Measurements from ENCODE around the gene ERP44. TPM values are rescaled to one million over a fixed set of nuclear protein-coding genes. Genes with fewer than 3 reads are reported as not detected.

Gene ERP44
- total RNA-seq, 1 experiment from 2014 or later = 9.4 TPM

DNA sequence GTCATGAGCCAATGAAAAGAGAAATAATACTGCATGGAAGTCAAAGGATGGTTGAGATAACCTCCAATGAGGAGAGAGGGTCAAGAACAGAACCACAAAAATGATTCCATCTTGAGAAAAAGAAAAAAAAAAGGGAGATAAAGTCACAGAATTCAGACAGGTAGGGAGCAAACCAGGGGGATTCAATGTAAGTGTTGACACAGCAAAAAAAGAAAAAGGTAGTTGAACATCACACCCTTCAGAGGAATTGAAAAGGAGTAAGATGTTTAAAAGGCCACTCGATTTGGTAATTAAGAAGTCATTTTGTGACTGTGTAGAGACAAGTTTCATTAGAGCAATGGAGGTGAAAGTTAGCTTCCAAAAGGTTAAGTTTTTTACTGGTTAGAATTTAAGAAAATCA is 79.3 kb downstream of the ERP44 start:
- 0 out of 2 replicates have a peak, but pooled peaks cover 3% of the 10 kb centered on the region for H4K20me1 ChIP-seq (ENCODE audit: insufficient read depth)
- H3K9me3 ChIP-seq (ENCODE audit: control insufficient read depth in 1 of 2, insufficient read depth in 1 of 2, low read depth in 1 of 2, low read length in 2 of 2) = no peaks in the 10 kb centered on the region
- ChIA-PET RAD21 (ENCODE audit: low non-redundant PET in 1 of 2, low total read pairs in 2 of 2, uncharacterized antibody in 2 of 2, unreplicated experiment in 2 of 2) (no interaction called here), CTCF (no interaction called here), POLR2A (no interaction called here)
- H3K4me2 ChIP-seq (ENCODE audit: low read length) = no peak overlapping the region
- no peaks in the 10 kb centered on the region for H3K9me2 ChIP-seq (ENCODE audit: insufficient read depth)
- H2AFZ ChIP-seq (ENCODE audit: low read depth, low read length, poor library complexity, severe bottlenecking) = no peak overlapping the region
- no peak overlapping the region for H3K27ac ChIP-seq (ENCODE audit: low read depth, low read length)
- H3K27me3 ChIP-seq (ENCODE audit: insufficient read depth, low read length) = no peaks in the 10 kb centered on the region
- ATAC-seq (no peak), DNase-seq (ENCODE audit: low read depth, low spot score) (no peak)
- no peak overlapping the region for H3K4me3 ChIP-seq (replicated peaks in 1 of 2; ENCODE audit: low read depth in 1 of 2, low read length in 2 of 2)
- intact Hi-C loops (cut with micrococcal nuclease) = loop anchor here (10.0 kb wide), 1 partner anchor 835 kb away; no protein-coding TSS in a partner anchor
- H3K79me2 ChIP-seq (ENCODE audit: insufficient read depth, low read length) = no peaks in the 10 kb centered on the region; the same call in 1 of the 2 replicates
- peaks cover 0 to 2% of the 10 kb centered on the region in 2 experiments; a peak in 1 of 4 replicates for H3K36me3 ChIP-seq (ENCODE audit: control insufficient read depth in 1 of 2, insufficient read depth in 2 of 2, low read length in 2 of 2)
- BruUV-seq (replicated peaks) = no TSS peak
- H3K9ac ChIP-seq (ENCODE audit: low read length) = no peak overlapping the region
- TF ChIP-seq CBX3 (IDR thresholded peaks at IDR 0.05; ENCODE audit: low read depth) = no peak
- TF ChIP-seq, protein P1, sequence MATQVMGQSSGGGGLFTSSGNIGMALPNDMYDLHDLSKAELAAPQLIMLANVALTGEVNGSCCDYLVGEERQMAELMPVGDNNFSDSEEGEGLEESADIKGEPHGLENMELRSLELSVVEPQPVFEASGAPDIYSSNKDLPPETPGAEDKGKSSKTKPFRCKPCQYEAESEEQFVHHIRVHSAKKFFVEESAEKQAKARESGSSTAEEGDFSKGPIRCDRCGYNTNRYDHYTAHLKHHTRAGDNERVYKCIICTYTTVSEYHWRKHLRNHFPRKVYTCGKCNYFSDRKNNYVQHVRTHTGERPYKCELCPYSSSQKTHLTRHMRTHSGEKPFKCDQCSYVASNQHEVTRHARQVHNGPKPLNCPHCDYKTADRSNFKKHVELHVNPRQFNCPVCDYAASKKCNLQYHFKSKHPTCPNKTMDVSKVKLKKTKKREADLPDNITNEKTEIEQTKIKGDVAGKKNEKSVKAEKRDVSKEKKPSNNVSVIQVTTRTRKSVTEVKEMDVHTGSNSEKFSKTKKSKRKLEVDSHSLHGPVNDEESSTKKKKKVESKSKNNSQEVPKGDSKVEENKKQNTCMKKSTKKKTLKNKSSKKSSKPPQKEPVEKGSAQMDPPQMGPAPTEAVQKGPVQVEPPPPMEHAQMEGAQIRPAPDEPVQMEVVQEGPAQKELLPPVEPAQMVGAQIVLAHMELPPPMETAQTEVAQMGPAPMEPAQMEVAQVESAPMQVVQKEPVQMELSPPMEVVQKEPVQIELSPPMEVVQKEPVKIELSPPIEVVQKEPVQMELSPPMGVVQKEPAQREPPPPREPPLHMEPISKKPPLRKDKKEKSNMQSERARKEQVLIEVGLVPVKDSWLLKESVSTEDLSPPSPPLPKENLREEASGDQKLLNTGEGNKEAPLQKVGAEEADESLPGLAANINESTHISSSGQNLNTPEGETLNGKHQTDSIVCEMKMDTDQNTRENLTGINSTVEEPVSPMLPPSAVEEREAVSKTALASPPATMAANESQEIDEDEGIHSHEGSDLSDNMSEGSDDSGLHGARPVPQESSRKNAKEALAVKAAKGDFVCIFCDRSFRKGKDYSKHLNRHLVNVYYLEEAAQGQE (IDR thresholded peaks at IDR 0.05; ENCODE audit: low read depth) = no peak
- TF ChIP-seq, protein P2, sequence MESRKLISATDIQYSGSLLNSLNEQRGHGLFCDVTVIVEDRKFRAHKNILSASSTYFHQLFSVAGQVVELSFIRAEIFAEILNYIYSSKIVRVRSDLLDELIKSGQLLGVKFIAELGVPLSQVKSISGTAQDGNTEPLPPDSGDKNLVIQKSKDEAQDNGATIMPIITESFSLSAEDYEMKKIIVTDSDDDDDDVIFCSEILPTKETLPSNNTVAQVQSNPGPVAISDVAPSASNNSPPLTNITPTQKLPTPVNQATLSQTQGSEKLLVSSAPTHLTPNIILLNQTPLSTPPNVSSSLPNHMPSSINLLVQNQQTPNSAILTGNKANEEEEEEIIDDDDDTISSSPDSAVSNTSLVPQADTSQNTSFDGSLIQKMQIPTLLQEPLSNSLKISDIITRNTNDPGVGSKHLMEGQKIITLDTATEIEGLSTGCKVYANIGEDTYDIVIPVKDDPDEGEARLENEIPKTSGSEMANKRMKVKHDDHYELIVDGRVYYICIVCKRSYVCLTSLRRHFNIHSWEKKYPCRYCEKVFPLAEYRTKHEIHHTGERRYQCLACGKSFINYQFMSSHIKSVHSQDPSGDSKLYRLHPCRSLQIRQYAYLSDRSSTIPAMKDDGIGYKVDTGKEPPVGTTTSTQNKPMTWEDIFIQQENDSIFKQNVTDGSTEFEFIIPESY (IDR thresholded peaks at IDR 0.05; ENCODE audit: extremely low read depth, insufficient replicate concordance, low read length) = no peak
- no peak for TF ChIP-seq CEBPB (IDR thresholded peaks at IDR 0.05; ENCODE audit: low read depth)
- no peak for TF ChIP-seq FOSL1 (IDR thresholded peaks at IDR 0.05; ENCODE audit: low read depth)
- TF ChIP-seq SP1 (IDR thresholded peaks at IDR 0.05; ENCODE audit: low read depth) = no peak
- no peak for TF ChIP-seq EZH2 (IDR thresholded peaks at IDR 0.05)
- no peak for TF ChIP-seq RAD21 (IDR thresholded peaks at IDR 0.05; ENCODE audit: low read depth)
- TF ChIP-seq EZH2phosphoT487 (IDR thresholded peaks at IDR 0.05; ENCODE audit: borderline replicate concordance) = no peak
- TF ChIP-seq, protein P3, sequence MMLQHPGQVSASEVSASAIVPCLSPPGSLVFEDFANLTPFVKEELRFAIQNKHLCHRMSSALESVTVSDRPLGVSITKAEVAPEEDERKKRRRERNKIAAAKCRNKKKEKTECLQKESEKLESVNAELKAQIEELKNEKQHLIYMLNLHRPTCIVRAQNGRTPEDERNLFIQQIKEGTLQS (IDR thresholded peaks at IDR 0.05) = no peak
- no peak for TF ChIP-seq YY1 (IDR thresholded peaks at IDR 0.05; ENCODE audit: extremely low read depth, insufficient replicate concordance, low read depth, low read length)
- no peak for TF ChIP-seq SIN3A (IDR thresholded peaks at IDR 0.05; ENCODE audit: low read depth)
- no peak for TF ChIP-seq ZNF274 (IDR thresholded peaks at IDR 0.05; ENCODE audit: low read depth, low read length)
- TF ChIP-seq EGR1 (IDR thresholded peaks at IDR 0.05; ENCODE audit: low read depth) = no peak
- no peak for TF ChIP-seq ELF1 (IDR thresholded peaks at IDR 0.05; ENCODE audit: borderline replicate concordance, low read depth)
- H3K4me1 ChIP-seq (ENCODE audit: control insufficient read depth in 1 of 2, insufficient read depth in 2 of 2, low read length in 2 of 2) = no peaks in the 10 kb centered on the region

Data from HCT116 (cell line).